NCI-H187 treated with DMSO at 0.1 percent for 48 hours (cell line): ENCODE results near the gene CD248.

ENCODE experiments used
- DNase-seq: peaks from one replicate; lab custom pipeline; 2025; lab: John Stamatoyannopoulos, UW

CD248 gene

DNA sequence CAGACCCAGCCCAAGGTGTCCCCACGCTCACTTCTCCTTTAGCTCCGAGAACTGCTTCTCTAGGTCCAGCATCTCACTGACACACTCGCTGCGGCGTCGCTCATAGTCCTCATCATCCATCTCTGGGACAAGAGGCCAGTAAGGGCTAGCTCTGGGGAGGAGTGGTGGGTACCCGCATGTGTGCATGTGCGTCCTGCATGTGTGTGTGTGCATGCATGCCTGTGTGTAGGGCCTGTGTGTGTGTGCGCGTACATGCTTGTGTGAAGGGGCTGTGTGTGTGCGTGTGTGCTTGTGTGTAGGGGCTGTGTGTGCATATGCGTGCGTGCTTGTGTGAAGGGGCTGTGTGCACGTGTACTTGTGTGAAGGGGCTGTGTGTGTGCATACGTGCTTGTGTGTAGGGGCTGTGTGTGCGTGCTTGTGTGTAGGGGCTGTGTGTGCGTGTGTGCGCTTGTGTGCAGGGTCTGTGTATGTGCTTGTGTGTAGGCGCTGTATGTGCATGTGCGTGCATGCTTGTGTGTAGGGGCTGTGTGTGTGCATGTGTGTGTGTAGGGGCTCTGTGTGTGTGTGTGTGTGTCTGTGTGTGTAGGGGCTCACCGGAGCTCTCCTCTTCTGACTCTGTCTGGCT, 24.8 kb upstream of the CD248 start:
- DNase-seq = no peak

DNA sequence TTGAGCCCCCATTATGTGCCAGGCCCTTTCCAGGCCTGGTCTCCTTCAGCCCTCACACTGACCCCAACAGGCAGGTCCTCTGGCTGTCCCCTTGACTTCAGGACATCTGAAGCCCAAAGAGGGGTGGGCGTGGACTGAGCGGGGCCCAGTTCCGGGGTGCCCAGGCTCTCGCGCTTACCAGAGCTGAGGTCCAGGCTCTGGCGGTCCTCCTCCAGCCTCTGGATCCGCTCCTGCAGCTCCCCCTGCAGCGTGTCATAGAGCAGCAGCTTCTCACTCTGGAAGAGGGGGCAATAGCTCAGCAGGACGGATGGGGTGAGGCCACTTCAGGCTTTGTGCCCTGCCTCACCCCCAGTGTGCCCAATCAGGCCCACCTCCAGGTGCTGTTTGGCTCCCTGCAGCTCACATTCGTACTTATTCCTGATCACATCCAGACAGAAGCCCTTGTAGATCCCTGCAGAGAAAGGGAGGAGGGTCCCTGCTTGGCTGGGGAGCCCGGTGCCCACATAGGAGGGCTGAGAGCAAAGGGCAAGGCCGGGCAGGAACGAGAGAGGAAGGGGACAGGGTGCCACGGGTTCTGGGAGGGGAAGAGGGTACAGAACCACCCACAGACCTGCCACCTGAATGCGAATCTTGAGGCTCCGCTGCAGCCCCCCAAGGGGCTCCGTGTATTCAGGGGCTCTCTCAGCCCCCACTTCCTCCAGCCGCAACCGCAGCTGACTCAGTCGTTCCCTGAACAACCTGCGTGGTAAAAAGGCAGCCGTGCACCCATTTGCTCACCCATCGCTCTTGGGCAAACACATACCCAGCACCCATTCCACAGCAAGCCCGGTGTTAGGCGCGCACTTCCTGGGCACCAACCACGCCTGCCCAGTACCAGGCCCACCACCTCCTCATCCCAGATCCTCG, 24.0 kb upstream of the CD248 start:
- DNase-seq = no peak

DNA sequence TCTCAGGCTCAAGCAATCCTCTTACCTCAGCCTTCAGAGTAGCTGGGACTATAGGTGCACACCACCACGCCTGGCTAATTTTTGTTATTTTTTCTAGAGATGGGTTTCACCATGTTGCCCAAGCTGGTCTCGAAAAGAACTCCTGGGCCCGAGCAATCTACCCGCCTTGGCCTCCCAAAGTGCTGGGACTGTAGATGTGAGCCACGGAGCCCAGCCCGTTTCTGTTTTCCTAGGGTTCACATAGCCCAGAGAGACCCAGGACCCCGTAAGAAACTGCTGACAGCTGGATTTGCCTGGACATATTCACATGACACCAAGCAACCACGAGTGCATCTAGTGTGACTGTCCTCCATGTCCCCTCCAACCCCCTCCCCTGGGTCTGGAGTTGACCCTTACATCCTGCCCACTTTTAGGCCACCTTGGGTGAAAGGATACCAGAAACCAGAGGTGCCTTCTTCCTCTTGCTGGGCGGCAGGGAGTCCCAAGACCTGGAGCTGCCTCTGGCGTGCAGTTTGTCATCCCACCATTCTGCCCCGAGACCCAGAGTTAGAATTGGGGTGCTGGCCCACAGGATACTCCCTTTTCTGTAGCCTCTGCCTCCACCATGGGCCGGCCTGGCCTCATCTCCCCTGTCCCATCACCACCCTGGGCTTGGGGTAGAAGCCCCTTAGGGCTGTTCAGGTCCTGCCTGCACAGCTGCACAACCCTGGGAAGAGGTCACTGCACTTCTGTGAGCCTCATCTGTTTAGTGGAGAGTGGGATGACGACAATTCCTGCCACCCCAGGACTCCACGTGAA, 23.0 kb upstream of the CD248 start:
- DNase-seq = no peak

DNA sequence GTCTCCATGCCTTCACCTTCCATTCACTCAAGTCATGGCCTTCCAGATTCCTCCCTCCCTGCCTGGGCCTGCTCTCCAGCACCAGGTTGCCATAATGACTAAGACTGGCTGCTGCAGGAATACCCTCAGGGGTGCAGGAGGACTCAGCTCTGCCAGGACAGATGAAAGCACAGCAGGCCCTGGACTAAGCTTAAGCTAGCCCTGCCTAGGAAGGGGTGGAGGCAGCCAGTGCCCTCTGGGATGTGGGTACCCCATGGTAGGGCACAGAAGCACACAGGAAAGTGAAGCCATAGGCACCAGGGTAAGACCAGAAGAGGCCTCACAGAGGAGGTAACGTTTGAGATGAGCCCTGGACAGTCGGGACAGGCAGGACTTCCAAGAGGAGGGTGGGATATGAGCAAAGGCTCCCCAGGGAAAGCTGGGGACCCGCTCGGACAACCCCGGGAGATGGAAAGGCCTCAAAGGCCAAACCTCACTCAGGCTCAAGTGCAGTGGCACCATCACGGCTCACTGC, 22.4 kb upstream of the CD248 start:
- no peak for DNase-seq

DNA sequence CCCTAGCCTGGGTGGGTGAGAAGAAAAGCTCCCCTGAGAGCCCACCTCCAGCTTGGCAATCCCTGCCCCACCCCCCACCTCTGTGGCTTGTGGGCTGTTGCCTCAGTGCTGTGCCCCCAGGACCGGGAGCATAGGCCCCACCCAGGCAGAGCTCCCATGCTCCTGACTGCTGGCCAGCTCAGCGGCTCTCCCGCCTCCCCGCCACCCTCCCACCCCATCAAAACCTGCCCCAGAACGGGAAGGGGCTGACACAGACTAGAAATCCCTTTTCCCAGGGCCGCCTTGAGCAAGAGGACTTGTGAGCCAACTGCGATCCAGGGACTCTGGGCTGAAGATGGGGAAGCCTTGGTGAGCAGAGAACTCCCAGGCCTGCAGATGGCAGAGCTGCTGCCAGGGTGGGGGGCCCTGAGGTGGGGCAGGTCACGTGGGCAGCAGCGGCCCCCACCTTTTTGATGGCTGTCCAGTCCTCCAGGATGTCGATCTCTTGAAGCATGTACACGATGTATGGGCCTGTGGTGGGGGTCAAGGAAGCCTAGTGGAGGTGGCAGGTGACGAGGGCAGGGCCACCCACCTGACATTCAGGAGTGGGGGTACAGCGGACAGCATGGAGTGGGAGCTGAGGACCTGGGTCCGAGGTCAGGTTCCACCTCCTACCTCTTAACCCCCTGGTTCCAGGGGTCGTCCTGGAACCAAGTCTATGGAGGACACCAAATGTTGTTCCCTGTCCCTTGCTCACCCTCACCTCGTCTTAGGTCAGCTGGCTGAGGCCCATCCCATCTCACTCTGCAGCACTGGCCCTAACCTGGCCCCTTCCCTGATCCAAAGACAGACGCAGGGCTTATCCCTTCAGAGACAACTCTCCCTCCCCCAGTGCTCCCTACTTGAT, 21.7 kb upstream of the CD248 start:
- no peak for DNase-seq

DNA sequence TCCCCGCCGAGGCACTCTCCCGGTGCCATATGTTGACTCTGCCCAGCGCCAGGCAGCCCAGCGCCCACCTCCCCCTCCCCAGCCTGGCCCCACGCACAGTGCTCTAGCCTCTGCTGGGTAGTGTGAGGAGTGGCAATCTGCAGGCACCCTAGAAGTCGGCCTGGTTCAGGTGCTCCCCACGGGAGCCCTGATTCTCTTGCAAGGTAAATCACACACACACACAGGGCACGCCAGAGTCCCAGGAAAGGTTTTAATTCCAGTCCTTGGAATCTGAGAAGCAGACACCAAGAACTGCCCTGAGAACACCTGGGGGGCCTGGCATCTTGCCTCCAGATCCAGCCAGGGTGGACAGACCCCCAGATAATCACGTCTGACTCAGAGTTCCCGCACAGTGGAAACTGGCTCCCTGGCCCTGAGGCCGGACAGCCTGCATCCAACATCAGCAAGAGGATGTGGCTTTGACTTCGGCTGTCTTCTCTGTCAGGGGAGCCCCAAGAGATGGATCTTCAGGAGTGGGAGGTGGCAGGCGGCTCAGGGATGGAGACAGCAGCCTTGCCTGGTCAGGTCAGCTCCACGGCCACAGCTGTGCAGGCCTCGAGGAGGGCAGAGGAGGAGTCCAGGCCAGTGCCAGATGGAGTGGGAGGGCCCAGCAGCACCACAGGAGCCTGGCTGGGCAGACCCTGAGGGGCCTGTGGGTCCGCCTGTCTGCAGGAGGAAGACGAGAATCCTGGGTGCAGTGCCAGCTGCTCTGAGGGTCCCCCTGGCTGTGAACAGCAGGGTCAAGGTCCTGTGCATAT, 20.5 kb upstream of the CD248 start:
- no peak for DNase-seq

DNA sequence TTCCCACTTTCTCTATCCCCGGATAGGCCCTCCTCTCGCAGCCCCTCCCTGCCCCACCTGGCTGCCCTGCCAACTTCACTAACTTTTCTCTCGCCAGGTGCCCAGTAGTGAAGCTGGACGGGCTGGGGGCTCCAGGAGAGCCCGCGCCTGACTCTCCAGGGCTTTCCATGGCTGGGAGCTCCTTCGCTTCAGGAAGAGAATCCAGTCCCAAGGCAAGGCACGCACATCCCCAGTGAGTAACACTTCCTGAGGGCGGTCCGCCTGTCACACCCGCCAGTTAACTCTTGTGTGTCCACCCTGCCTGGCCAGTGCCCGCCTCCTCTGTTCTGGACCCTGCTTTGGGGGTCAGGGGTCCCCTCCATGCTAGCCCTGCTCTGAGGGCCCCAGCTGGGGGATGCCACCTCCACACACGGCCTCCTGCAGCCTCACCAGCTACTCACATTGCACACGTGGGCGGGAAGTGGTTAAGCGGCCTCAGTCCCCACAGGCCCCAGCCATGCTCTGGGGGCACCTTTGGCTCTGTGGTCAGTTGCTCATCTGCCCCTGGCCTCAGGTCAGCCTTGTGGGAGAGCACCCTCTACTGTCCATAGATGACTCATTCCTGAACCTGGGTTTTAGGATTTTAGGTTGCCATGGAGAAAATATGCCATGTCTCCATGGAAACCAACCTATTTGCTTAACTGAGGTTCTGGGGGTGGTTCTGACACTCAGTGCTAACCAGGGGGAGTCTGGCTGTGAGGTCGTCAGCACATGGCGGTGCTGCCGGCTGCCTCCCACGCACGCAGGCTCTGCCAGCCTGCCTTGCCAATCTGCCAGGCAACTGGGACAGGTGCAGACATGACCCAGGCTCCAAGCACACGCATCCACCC, 19.6 kb upstream of the CD248 start, which contains the start of gene RIN1:
Gene RIN1 (minus strand): TSS at position 201 of the 869 bp plus-strand sequence. CDS start 32 bp downstream, at position 169.
- no peak for DNase-seq

DNA sequence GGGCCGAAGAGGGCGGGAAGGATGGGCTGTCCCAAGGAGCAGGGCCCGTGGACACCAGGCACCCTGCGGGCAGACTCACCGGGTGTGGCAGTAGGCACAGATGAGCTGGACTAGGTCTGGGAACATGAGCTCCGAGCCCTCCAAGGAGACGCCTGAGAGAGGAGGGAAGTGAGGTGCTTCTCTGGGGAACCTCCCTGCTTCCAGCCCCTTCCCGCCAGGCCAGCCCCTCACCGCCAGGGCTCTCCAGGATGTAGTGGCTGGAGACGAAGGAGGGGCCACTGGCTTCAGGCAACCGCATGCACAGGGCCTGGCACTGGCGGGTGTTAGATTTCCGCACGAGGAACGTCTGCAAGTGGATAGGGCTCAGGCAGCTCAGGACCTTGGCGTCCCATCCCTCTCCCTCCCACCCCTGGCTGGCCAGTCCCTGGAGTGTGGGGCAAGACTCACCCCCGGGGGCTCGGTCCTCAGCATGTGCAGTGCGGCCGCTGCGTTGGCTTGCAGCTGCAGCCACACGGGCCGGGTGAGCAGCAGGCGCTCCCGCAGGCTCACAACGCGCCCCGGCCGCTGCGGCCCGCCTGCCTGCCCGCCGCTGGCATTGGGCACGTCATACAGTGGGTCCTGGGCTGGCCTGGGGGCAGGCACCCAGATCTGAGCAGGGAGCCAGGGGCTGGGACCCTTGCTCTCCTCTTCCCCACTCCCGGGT, 18.8 kb upstream of the CD248 start:
- no peak for DNase-seq

DNA sequence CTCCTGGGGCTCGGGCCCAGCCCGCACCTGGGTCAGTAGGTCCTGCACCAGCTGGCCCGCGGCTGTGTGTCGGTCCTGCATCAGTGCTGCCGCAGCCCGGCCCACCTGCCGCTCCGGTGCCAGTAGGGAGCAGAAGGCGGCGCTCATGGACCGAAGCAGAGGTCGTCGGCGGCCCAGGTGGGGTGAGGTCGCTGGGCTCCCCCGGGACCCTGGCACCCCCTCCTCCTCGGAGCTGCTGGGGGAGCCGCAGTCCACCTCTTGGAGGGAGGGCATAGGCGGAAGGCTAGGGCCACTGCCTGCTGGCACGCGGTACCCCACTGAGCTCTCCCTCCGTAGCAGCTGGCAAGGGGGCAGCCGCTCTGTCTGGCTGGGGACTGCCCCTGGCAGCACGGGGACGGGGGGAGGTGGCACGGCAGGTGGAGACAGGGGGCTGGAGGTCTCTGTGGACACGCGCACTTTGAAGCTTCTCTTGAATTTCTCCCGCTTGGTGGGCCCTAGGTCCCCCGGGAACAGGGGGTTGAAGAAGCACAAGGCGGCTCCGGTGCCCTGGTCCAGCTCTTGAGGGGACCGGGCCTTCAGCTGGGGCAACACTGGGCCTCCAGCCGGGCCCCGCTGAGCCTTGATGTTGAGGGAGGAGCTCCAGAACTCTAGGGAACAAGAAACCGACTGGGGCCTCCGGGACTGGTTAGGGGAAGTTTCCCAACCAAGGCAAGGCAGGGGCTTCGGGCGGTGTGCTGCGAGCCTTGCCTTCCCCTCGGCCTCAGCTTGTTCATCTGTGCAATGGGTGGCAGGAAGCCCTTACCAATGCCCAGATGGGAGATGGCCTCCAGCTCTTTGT, 18.0 kb upstream of the CD248 start:
- no peak for DNase-seq

DNA sequence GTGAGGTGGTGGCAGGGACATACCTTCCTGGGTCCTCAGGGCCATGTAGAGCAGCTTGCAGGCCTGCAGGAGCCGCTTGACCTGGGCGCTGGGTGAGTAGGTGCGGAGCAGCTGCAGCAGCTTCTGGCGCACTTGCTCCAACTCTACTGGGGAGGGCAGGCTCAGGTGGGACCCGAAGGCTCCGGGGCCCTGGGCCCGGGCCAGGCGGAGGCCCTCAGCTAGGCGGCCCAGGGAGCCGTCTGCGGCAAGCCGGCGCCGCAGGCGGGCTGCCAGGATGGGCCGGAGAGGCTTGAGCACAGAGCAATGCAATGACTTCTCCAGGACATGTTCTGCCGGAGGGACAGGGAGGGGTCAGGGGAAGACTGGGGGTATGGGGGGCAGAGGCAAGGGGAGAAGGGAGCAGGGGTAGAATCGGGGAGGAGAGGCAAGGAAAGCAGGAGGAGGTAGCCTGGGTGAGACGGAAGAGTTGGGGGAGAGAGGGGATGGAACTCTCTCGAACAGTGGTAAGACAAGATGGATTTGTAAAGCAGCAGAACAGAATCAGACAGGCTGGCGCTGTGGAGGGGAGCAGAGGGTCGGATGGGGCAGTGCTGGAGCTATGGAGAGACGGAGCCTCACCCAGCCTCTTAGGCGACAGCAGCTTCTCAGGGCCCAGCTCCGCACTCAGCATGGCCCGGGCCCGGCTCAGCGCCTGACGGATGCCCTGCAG, 17.2 kb upstream of the CD248 start:
- DNase-seq = no peak

DNA sequence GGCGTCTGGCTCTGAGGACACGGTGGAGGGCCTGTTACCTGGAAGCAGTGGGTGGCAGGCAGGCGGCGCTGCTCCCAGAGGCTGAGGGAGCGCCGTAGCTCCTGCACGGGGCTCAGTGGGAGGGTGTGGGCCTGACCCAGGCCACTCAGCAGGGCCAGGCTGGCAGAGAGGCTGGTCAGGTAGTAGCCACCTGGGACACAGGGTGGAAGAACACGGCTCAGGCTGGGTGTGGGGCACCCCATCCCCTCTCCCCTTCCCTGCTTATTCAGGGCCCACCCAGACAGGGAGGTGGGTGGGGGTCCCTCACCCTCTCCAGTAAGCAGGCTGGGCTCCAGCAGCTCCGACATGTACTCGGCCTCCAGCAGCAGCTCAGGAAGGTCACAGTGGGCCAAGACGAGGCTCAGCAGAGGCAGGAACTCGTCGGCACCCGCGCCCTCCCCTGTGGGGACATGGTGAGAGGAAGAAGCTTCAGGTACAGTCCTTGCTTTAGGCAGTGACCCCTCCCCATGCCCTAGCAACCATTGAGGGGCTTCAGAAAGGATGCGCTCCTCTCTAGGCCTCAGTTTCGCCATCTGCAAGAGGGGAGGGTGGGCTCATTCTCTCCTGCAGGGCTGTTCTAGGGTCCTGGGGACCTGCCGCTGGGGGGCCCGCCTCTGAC, 16.5 kb upstream of the CD248 start:
- no peak for DNase-seq

DNA sequence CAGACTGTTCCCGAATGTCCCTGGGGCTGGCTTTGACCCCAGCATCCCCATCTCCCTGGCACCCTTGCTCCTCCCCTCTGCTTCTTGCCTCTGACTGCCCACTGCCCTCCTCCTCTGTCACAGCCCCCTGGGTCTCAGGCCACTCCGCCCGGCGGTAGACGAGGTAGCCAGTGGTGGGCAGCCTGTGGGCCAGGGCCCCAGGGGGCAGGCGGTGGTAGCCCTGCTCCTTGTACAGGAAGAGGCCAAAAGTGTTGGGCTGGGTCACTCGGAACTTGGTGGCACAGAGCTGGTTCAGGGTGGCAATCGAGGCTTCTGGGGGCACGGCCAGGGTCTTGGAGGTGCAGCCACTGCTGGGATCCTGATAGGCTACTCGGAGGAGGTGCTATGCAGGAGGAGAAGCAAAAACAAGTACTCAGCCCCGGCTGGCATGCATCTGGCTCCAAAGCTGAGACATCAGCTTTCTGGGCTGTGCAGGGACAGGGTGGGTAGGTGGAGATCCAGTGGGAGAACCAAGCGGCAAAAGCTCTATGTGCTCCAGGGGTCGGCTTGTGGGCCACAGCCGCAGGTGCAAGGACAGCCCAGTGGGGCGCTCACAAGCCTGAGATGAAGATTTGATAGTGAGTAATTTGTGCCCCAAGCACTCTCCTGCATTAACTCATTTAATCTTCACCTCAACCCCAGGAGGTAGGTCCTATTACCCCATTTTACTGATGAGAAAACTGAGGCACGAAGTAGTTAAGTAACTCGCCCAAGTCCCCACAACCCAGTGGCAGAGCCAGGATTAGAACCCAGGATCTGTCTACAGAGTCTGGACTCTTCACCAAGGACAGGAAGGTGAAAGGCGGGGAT, 15.8 kb upstream of the CD248 start:
- no peak for DNase-seq

DNA sequence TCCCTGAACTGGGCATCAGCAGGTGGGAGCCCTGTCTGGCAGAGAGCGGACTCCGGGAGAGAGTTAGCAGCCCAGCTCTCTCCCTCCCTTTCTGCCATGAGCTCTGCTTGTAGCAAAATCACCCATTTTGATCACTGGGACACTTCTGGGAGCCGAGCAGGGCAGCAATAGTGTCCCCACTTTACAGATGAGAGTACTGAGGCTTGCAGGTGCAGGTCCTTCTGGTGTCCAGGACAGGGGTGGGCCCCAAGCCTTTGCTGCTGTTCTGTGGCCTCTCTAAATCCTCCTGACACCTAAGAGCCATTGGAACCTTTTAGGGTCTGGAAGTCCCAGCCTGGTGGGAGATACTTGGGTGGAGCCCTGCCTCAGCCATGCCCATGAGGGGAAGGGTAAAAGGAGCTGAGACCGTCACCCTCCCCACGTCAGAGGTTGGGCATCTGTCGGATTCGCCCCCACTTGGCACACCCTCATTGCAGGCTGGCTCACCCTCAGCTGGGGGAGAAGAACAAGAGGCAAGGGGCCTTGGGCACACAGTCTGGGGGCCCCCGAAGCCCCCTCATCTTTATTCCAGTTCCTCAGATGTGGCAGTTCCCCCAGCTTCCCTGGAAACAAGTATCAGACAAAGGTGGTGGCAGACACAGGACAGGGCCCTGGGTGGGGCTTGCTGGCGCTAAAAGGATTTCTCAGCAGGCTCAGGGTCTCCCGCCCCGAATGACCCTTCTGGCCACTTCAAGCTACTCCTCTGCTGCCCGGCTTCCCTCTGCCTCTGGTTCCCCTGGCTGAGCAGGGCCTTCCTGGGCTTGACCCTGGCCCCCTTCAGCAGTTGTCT, 14.9 kb upstream of the CD248 start:
- no peak for DNase-seq

DNA sequence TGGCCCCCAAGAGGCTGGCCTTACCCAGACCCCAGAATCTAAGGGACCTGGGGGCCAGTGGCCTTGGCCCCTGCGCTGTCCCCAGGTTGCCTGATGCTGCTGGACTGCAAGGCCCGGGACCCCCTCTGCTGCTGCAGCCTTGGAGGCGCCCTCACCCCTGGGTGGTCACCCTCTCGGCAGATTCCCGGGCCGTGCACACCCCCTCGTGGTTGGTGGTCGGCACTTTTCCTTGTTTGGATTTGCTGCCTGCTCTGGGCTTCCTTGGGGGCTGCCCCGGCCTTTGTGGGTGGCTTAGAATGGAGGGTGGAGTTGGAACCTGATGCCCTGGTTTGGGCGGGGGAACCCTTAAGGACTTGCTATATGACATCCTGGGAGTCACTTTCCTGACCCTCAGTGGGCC, 14.1 kb upstream of the CD248 start:
- DNase-seq = no peak

DNA sequence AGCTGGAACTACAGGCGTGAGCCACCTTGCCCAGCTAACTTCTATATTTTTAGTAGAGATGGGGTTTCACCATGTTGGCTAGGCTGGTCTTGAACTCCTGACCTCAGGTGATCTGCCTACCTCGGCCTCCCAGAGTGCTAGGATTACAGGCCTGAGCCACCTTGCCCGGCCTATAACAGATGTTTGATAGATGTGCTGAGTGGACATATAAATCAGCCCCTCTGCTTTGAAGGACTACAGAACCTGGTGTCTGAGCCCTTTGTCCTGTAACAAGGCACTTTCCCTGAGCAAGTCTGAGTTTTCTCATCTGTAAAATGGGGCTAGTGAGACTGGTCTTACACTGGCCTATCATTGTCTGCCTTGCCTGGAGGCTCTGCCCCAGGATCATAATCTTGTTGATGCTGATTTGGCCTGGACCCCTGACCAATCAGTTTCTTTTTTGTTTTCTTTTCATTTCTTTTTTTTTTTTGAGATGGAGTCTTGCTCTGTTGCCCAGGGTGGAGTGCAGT, 12.4 kb upstream of the CD248 start:
- no peak for DNase-seq
